ENCODE measurements around the gene CST11. TPM values are rescaled to one million over a fixed set of nuclear protein-coding genes. Genes with fewer than 3 reads are reported as not detected.

The CST11 gene
- polyA plus RNA-seq, 2 of the 4 experiments (the other 2 are of a cell fraction) = not detected

GRCh38 chr20:23490817-23491216, 38.1 kb upstream of the CST11 start, which contains the start of gene CST8 (continued):
- TF ChIP-seq CTCF (IDR thresholded peaks at IDR 0.05) (no peak), CEBPB (IDR thresholded peaks at IDR 0.05) (no peak)

- H3K4me1 ChIP-seq = no peaks in the 10 kb centered on the region
- CTCF ChIA-PET = interaction anchor here (1.6 to 2.6 kb wide), 2 partner anchors 16 to 48 kb away, joined by 6 read pairs; no protein-coding TSS in a partner anchor
- 57% methylated on average over 3 of the region's 3 CpGs for WGBS (ENCODE audit: missing lambda C conversion rate)
- ATAC-seq (no peak), FAIRE-seq (no peak), DNase-seq (ENCODE audit: low read depth in 1 of 2, low spot score in 1 of 2) (no peak)
- no peak for TF ChIP-seq HOXA7 (CRISPR knock-in tag; IDR thresholded peaks at IDR 0.05)
- TF ChIP-seq E2F6 (IDR thresholded peaks at IDR 0.05; ENCODE audit: borderline replicate concordance, low read depth) = no peak
- no peak for TF ChIP-seq TFCP2L1 (CRISPR knock-in tag; IDR thresholded peaks at IDR 0.05)
- no peak for TF ChIP-seq MAX (IDR thresholded peaks at IDR 0.05)
- no peak for TF ChIP-seq PHF8 (IDR thresholded peaks at IDR 0.05; ENCODE audit: borderline replicate concordance, low read depth)
- no peak for TF ChIP-seq FOSB (CRISPR knock-in tag; IDR thresholded peaks at IDR 0.05)
- TF ChIP-seq POLR2A (IDR thresholded peaks at IDR 0.05; ENCODE audit: low read length) = no peak
- TF ChIP-seq HES2 (IDR thresholded peaks at IDR 0.05) = no peak
- no peak for TF ChIP-seq CHD2 (IDR thresholded peaks at IDR 0.05; ENCODE audit: low read length, partially characterized antibody)
- no peak for TF ChIP-seq CBX8 (IDR thresholded peaks at IDR 0.05)
- no peak for TF ChIP-seq ZNF302 (CRISPR knock-in tag; IDR thresholded peaks at IDR 0.05)
- TF ChIP-seq RCOR1 (IDR thresholded peaks at IDR 0.05; ENCODE audit: low read depth, low read length) = no peak
- TF ChIP-seq CEBPB (IDR thresholded peaks at IDR 0.05) = no peak
- no peak for TF ChIP-seq BHLHE40 (IDR thresholded peaks at IDR 0.05; ENCODE audit: low read depth, low read length)
- no peak for TF ChIP-seq HEYL (CRISPR knock-in tag; IDR thresholded peaks at IDR 0.05)
- H3K4me2 ChIP-seq = no peak overlapping the region
- H3K9me3 ChIP-seq = no peaks in the 10 kb centered on the region
- H3K27ac ChIP-seq = no peak overlapping the region
- POLR2A ChIA-PET = no interaction called here
- no peak overlapping the region for H3K4me3 ChIP-seq
These were observed 36.3 kb upstream of the CST11 start for GRCh38 chr20:23488996-23489395.

- H3K4me2 ChIP-seq = no peak overlapping the region
- TF ChIP-seq CBX2 (IDR thresholded peaks at IDR 0.05; ENCODE audit: borderline replicate concordance, low read depth) (no peak), GATA3 (IDR thresholded peaks at IDR 0.05; ENCODE audit: borderline replicate concordance) (no peak), REST (IDR thresholded peaks at IDR 0.05) (no peak), RCOR1 (IDR thresholded peaks at IDR 0.05; ENCODE audit: low read depth, low read length) (no peak), TP53 (CRISPR knock-in tag; IDR thresholded peaks at IDR 0.05) (no peak), ATOH8 (CRISPR knock-in tag; IDR thresholded peaks at IDR 0.05; ENCODE audit: low read depth) (no peak), JUNB (IDR thresholded peaks at IDR 0.05) (no peak)
- H3K27ac ChIP-seq = no peak overlapping the region
- H3K4me3 ChIP-seq = no peak overlapping the region
- FAIRE-seq = no peak
- no peaks in the 10 kb centered on the region for H3K4me1 ChIP-seq
- H3K9me3 ChIP-seq = no peaks in the 10 kb centered on the region
- no peak for ATAC-seq
- POLR2A ChIA-PET = no interaction called here
- CTCF ChIA-PET = interaction anchor here (0.7 to 2.6 kb wide), 3 partner anchors 17 to 47 kb away, joined by 3 to 6 read pairs (median 6); no protein-coding TSS in a partner anchor
- no peak for DNase-seq (ENCODE audit: low read depth in 1 of 2, low spot score in 1 of 2)
- 1% methylated on average over 2 of the region's 2 CpGs for WGBS (ENCODE audit: missing lambda C conversion rate)
These were observed 35.8 kb upstream of the CST11 start for GRCh38 chr20:23488470-23488869.

Measured in A549 (cell line).